OCI-LY3 (cell line): ENCODE results near the gene CDC14A.

Experiments
- EZH2phosphoT487 ChIP-seq: fragments of 200-600 bp; shearing (Covaris generic); IDR thresholded peaks from 2 replicates; pipeline ENCODE4 v1.6.1; 2018; ENCODE audit warnings: antibody characterized with exemption, mixed run types, low read depth
- TF ChIP-seq, protein P1 (sequence below): fragments of 200-600, 300-600 bp; sonication (generic); IDR thresholded peaks from 2 replicates; pipeline ENCODE4 v1.5.1; 2014; ENCODE audit warnings: antibody characterized with exemption, low read length, low read depth

DNA sequence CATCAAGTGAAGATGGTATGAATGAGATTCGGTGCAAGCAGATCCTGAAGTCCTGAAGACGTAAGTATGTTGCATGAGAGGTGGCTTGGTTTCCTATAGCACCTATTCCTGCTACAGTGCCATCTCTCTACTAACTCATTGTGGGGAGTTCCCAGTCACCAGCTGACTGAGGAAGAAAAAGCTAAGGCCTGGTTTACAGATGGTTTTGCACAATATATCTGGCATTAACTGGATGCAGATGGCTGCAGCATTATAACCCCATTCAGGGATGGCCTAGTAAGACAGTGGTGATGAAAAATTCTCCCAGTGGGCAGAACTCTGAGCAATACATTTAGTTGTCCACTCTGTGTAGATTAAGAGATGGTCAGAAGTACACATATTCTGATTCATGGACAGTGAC lies 49.6 kb upstream of the CDC14A start:
- TF ChIP-seq, protein P1, sequence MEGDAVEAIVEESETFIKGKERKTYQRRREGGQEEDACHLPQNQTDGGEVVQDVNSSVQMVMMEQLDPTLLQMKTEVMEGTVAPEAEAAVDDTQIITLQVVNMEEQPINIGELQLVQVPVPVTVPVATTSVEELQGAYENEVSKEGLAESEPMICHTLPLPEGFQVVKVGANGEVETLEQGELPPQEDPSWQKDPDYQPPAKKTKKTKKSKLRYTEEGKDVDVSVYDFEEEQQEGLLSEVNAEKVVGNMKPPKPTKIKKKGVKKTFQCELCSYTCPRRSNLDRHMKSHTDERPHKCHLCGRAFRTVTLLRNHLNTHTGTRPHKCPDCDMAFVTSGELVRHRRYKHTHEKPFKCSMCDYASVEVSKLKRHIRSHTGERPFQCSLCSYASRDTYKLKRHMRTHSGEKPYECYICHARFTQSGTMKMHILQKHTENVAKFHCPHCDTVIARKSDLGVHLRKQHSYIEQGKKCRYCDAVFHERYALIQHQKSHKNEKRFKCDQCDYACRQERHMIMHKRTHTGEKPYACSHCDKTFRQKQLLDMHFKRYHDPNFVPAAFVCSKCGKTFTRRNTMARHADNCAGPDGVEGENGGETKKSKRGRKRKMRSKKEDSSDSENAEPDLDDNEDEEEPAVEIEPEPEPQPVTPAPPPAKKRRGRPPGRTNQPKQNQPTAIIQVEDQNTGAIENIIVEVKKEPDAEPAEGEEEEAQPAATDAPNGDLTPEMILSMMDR: no peak
- TF ChIP-seq EZH2phosphoT487: no peak
